ENCODE results near the gene GSK3B.

GSK3B gene

DNA sequence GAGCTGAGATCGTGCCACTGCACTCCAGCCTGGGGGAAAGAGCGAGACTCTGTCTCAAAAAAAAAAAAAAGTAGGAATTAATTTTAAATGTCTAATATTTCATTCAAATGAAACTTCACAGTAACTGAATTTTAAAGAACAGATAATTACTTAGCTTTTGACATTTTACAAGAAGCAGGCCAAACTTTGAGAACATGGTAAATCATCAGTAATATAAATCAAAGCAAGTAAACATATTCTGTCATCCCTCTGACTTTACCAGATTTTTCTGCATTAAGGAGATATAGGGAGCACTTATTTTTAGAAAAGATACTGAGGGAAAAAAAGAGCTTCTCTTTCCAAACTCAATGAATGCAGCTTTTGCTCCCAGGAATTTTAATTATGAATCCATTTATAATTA is 275.3 kb downstream of the GSK3B start:
- no peak for DNase-seq (ENCODE audit: low read depth in 3 of 3)

GRCh38 chr3:119817583-119818363 is 276.5 kb downstream of the GSK3B start:
- no peak for DNase-seq (ENCODE audit: low read depth in 3 of 3)

DNA sequence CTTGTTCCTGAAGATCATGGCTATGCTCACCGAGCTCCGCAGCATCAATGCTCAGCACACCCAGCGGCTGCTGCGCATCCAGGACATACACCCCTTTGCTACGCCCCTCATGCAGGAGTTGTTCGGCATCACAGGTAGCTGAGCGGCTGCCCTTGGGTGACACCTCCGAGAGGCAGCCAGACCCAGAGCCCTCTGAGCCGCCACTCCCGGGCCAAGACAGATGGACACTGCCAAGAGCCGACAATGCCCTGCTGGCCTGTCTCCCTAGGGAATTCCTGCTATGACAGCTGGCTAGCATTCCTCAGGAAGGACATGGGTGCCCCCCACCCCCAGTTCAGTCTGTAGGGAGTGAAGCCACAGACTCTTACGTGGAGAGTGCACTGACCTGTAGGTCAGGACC is 277.2 kb downstream of the GSK3B start:
- DNase-seq (ENCODE audit: low read depth in 3 of 3), result no peak

DNA sequence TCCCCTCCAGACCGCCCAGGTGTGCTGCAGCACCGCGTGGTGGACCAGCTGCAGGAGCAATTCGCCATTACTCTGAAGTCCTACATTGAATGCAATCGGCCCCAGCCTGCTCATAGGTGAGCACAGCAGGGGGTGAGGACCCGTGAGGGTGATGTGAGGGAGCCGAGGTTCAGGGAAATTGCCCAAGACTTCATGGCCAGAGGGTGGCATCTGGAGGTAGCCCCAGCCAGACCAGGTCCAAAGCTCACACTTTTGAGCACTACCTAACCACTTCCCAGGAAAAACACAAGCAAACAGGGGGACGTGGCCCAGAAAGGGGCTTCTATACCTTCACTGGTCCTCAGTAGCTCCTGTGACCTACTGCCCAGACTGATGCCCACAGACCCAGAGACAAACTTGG is 278.5 kb downstream of the GSK3B start:
- no peak for DNase-seq (ENCODE audit: low read depth in 3 of 3)

GRCh38 chr3:119812491-119813058 is 281.7 kb downstream of the GSK3B start:
- no peak for DNase-seq (ENCODE audit: low read depth in 3 of 3)

GRCh38 chr3:119810018-119810435 is 284.2 kb downstream of the GSK3B start:
- peak; percentile 35 to 41 (median 39) for DNase-seq (ENCODE audit: low read depth in 3 of 3)

- no peak for DNase-seq (ENCODE audit: low read depth in 3 of 3)
Observed at GRCh38 chr3:119809249-119810017, 284.8 kb downstream of the GSK3B start.

- no peak for DNase-seq (ENCODE audit: low read depth in 3 of 3)
Observed at GRCh38 chr3:119808843-119809242, 285.4 kb downstream of the GSK3B start.

- DNase-seq (ENCODE audit: low read depth in 3 of 3), result no peak
Observed at GRCh38 chr3:119808244-119808643, 286.0 kb downstream of the GSK3B start.

DNA sequence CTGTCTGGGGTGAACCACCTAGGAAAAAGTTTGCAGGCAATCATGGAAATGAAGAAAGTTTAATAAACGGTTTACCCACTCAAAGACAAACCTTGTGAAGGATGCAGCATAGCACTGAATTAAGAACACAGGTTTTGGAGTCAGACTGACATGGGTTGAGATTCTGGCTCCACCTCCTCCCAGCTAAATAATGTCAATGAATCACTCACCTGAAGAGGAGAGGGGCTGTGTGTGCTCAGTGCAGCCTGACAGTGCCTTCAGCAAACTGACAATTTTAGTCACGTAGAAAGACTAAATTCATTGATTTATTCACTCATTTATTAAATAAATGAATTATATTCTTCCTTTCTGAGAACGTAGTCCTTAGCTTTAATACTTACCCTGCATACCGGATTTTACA is 293.4 kb downstream of the GSK3B start:
- no peak for DNase-seq (ENCODE audit: low read depth in 3 of 3)

DNA sequence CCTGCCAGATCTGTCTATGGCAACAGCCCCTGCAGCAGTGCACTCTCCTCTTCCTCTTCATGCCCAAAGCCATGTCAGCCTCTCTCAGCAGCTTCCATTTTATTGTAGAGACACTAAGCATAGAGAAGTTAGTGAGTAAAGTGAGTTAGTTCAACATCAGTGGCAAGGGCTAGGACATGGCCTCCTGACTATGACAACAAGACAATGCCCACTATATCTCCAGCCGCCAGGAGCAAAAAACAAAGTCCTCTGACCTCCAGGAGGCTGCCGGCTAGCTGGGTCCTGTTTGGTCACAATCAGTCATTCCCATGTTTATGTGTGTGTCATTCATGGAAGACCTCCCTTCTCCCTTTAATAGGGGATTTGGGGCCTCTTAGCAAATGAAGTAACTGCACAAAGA is 297.5 kb downstream of the GSK3B start:
- DNase-seq (ENCODE audit: low read depth in 3 of 3), result no peak

- no peak for DNase-seq (ENCODE audit: low read depth in 3 of 3)
Observed at GRCh38 chr3:119796368-119796767, 297.9 kb downstream of the GSK3B start.

DNA sequence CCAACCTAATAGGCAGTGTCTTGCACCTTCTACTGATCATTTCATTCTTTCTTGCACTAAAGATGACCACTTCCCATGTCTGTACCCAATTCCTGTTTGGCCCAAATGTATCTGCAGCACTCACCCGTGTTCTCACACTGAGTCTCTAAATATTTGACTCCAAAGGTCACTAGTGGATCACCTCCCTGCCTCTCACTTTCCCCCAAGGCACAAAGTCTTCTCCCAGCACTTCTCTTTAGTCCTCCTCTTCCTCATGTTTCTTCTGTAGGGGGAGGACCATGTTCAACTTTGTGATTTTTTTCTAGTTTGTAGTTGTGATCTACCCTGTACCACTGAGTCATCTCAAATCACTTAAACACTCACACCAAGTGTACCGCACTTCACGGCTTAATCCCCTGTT is 298.4 kb downstream of the GSK3B start:
- no peak for DNase-seq (ENCODE audit: low read depth in 3 of 3)

- DNase-seq (ENCODE audit: low read depth in 3 of 3), result no peak
Observed at GRCh38 chr3:119794971-119795612, 299.2 kb downstream of the GSK3B start.

GRCh38 chr3:119794401-119794800 is 299.8 kb downstream of the GSK3B start:
- DNase-seq (ENCODE audit: low read depth in 3 of 3), result no peak

DNA sequence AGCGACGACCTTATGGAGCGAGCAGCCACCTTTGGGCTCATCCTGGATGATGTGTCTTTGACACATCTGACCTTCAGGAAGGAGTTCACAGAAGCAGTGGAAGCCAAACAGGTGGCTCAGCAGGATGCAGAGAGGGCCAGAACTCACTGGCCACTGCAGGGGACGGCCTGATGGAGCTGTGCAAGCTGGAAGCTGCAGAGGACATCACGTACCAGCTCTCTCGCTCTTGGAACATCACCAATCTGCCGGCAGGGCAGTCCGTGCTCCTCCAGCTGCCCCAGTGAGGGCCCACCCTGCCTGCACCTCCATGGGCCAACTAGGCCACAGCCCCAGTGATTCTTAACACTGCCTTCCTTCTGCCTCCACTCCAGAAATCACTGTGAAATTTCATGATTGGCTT is 302.0 kb downstream of the GSK3B start:
- DNase-seq (ENCODE audit: low read depth in 3 of 3), result no peak

DNA sequence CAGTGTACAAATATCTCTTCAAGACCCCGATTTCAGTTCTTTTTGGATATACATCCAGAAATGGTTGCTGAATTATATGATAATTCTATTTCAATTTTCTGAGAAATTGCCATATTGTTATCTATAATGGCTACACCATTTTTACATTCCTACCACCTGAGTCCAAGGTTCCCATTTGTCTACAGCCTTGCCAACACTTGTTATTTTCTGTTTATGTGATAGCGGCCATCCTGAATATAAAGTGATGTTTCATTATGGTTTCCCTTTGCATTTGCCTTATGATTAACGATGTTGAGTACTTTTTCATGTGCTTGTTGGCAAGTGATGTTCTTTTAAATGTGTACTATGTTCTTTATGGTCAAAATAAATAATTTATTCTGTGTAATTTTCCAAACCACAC is 303.9 kb downstream of the GSK3B start:
- no peak for DNase-seq (ENCODE audit: low read depth in 3 of 3)

DNA sequence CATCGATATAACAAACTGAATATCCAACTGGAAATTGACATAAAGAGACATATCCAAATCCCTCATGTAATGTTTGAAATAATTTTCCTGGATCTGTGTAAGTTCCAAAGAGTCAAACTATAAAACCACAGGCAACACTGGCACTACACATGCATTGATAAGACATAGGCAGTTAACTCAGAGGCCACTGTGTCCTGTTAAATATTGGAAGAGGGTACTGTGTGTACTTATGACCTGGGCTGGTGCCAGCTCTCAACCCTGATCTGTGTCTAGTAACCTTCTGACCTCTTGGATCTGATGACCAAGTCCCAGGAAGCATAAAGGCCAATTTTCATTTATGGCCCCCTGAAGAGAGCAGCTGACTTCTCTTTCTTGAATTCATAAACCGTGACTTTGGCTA is 307.8 kb downstream of the GSK3B start:
- DNase-seq (ENCODE audit: low read depth in 3 of 3), result no peak

GRCh38 chr3:119783883-119784282 is 310.4 kb downstream of the GSK3B start:
- no peak for DNase-seq (ENCODE audit: low read depth in 3 of 3)

DNA sequence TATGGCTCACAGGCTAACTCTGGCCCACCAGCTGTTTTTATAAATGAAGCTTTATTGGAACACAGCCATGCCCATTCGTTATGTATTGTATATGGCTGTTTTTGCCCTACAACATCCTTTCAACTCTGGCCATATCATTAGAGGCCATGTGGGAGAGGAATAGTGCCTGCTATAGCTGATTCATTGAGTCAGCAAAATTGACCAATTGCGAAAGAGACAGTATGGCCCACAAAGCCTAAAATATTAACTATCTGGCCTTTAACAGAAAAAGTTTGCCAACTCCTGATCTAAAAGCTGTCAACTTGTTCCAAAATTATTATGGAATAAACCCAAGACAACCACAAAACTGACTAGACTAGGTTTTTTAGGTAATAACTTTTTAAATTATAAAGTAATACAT is 311.0 kb downstream of the GSK3B start:
- DNase-seq (ENCODE audit: low read depth in 3 of 3), result no peak

DNA sequence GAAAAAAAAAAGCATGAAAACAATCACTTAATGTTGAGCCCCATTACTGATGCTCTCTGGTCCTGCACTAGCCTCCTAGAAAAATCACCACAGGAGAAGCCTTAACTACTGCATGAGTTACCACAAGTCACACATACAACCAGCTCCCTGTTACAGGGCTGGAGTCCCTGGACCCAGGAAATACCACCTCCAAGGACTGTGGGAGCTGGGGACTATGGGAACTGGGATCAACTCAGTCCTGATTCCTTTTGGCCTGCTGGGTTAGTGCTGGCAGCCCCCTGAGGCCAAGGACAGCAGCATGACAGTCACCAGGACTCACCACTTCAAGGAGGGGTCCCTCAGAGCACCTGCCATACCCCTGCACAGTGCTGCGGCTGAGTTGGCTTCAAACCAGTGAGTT is 311.8 kb downstream of the GSK3B start:
- no peak for DNase-seq (ENCODE audit: low read depth in 3 of 3)

Measured in stimulated activated CD4-positive, alpha-beta T cell treated with anti-CD3 and anti-CD28 coated beads, TNF-alpha, amount 100 ng/mL, for 48 hours (primary cell).